IPS-NIHi11 (cell line): ENCODE data around the gene ADSS2.
"Not testable (repeated sequence)": the region's sequence is repeated elsewhere in the genome, so short reads cannot be mapped to it uniquely, and the experiment has no call there.

ENCODE experiments used
- DNase-seq: peaks from one replicate; pipeline ENCODE4 v3.0.0; 2012; ENCODE audit warnings: mixed read lengths, low spot score

ADSS2 gene

DNA sequence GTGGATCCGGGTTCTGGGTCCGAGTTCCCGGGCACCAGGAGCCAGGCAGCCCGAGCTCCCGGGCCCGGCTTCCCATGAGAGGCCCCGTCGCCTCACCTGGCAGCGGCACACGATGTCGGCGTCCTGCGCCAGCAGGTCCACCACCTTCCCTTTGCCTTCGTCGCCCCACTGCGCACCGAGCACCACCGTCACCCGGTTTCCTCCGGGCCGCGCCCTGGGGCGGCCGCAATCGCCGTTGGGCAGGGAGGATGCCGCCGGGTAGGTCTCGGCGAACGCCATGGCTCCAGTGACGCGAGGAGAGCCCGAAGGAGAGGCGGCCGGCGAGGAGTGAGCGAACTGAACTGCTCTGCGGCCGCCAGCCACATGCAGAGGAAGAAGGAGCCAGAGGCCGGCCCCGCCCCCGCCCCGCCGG is at the start of gene ADSS2:
TSS of gene ADSS2 (minus strand) at position 371 of the 412 bp plus-strand sequence. CDS start at position 279, 92 bp downstream.
- DNase-seq, result no peak

DNA sequence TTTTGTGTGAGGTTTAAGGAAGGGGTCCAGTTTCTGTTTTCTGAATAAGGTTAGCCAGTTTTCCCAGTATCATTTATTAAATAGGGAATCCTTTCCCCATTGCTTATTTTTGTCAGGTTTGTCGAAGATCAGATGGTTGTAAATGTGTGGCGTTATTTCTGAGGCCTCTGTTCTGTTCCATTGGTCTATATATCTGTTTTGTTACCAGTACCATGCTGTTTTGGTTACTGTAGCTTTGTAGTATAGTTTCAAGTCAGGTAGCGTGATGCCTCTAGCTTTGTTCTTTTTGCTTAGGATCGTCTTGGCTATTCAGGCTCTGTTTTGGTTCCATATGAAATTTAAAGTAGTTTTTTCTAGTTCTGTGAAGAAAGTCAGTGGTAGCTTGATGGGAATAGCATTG is 48.8 kb upstream of the ADSS2 start:
- DNase-seq, result not testable (repeated sequence)

DNA sequence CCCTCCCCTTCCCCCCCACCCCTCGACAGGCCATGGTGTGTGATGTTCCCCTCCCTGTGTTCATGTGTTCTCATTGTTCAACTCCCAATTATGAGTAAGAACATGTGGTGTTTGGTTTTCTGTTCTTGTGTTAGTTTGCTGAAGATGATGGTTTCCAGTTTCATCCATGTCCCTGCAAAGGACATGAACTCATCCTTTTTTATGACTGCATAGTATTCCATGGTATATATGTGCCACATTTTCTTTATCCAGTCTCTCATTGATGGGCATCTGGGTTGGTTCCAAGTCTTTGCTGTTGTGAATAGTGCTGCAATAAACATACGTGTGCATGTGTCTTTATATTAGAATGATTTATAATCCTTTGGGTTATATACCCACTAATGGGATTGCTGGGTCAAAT is 47.8 kb upstream of the ADSS2 start:
- DNase-seq, result not testable (repeated sequence)

DNA sequence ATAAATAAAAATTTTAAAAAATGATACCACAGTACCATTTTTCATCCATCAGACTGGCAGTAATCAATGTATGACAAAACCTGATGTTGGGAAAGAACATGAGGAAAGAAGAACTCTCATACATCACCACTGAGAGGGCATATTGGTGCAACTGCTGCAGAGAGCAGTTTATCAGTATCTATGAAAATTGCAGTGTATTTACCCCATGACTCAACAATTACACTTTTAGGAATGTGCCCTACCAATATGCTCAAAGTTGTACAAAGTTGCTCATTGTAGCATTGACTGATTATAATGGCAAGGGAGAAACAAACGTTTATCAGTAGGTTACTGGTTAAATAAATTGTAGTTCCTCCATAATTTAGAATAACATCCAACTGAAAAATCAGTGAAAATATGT is 46.1 kb upstream of the ADSS2 start:
- no peak for DNase-seq

DNA sequence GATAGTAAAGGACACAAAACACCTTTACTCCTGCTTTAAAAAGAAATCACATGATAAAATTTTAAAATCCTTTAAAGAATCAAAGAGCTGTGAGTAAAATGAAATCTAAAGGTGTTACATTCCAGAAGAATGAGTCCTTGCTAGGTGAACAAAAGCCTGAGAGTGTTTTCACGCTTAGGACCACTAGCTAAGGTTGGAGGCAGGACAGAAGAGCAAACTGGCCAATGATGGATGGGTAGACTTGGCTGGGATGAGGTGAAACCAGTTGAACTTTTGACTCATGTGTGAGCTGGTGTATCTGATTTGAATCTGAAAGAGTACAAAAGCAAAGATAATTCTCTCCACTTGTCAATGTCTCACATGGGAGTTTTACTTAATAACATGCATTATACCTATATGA is 44.5 kb upstream of the ADSS2 start:
- DNase-seq, result peak; percentile 37

DNA sequence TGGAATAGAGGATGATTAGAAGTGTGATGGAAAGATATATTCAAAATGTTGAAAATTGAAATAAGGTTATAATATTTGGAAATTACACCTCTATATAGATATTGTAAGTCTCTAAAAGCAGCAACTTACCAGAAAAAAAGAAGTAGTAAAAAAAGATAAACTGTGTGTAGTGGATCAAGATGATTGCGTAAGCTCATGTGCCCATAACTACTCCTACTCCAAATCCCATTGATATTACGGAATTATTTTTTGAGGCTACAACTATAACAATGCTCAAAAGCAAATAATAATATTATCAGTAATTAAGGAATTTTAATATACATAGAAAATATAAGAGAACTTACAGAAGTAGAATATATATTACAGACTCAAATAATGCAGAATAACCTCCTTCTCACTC is 42.9 kb upstream of the ADSS2 start:
- DNase-seq, result no peak

DNA sequence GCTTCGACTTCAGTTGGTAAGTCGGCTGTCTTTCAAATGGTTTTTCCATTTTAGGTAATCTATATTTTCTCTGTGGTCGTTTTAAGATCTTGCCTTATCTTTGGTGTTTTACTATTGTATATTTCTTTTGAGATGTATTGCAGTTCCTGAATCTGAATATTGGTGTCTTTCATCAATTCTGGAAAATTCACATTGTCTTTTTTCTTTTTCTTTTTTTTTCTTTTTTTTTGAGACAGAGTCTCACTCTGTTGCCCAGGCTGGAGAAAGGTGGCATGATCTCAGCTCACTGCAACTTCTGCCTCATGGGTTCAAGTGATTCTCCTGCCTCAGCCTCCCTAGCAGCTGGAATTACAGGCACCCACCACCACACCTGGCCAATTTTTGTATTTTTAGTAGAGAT is 33.3 kb upstream of the ADSS2 start:
- DNase-seq, result not testable (repeated sequence)

DNA sequence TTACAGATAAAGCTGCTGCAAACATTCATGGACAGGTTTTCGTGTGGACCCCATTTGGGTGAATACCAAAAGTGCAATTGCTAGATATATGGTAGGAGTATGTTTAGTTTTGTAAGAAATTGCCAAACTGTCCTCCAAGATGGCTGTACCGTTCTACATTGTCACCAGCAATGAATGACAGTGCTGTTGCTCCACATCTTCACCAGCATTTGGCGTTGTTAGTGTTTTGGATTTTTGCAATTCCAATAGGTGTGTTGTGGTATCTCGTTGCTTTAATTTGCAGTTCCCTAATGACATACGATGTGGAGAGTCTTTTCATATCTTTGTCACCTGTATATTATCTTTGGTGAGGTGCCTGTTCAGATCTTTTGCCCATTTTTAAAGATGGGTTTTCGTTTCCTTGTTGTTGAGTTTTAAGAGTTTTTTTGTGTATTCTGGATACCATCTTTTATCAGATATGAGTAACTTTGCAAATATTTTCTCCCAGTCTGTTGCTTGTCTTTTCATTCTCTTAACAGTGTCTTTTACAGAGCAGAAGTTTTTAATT is 21.4 kb upstream of the ADSS2 start:
- no peak for DNase-seq

DNA sequence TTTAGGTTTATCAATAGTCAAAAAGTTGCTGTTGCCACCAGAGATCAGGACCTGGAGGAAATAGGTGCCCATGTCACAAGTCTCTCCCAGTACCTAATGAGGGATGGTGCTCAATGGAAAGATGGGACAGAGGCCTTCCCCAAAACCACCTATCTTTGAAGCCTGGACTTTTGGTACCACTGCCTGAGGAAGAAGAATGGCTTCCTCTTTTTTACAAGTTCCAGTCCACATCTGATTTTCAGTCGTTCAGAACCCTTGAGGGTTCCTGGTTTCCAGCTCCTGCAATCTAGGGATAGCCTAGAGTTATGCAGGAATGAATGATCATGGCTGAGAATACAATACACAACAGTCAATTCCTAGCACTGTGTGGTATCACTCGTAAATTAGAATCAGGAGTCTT is 15.0 kb upstream of the ADSS2 start:
- no peak for DNase-seq

DNA sequence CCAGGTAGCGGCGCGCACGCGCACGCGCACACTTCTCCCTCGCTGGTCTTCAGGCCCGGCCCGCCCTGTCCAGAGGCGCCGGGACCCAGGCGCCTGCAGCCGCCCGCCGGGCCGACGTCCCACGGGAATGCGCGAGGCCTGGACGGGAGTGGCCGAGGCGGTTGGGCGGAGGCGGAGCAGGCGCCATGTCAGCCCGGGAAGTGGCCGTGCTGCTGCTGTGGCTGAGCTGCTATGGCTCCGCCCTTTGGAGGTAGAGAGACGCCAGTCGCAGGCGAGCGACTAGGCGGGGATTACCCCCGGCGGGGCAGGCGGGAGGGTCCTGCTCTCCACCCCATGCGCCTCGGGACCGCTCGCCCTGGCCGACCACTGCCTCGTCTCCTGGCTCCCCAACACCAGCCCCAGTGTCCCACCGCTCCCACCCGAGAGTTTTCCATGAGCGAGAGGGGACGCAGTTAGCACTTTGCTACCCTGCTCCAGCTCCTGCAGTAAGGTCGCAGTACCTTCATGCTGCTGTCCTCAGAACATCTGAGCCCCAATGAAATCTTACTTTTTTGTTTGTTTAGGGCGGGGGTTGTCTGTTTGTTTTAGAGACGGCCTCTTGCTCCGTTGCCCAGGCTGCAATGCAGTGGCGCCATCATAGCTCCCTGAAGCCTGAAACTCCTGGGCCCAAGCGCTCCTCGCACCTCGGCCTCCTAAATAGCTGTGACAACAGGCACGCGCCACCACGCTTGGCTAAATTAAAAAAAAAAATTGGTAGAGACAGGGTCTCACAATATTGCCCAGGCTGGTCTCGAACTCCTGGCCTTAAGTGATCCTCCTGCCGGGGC is 9.7 kb upstream of the ADSS2 start, which contains the start of gene CATSPERE:
TSS of gene CATSPERE (plus strand) at position 29 of the 827 bp plus-strand sequence. CDS start at position 186, 157 bp downstream.
- DNase-seq, result peak; percentile 89

DNA sequence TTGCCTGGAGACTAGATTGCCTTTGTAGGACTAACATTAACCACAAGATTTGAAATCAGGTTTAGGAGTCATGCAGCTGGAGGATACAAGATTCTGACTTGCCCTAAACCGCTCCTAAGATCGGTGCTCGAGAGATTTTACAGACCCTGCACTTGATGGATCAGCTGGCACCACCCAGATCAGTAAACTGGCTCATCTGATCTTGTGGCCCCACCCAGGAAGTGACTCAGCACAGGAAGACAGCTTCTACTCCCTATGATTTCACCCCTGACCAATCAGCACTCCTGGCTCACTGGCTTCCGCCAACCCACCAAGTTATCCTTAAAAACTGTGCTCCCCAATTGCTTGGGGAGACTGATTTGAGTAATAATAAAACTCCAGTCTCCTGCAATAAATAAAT is 8.5 kb upstream of the ADSS2 start:
- DNase-seq, result no peak

DNA sequence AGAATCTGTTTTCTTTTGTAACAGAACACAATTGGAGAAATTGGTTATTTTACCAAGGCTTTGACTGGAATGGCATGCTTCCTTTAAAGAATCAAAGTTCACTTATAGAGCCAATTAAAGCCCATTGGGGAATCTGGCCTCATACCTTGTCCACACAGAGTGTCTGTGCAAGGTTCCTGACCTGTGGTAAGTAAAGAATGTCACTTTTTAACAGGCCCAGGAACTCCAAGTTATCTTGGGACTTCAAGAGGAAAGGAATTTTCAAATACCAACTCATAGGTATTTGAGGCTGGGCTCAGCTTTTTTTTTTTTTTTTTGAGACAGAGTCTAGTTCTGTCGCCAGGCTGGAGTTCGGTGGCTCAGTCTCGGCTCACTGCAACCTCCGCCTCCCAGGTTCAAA is 7.1 kb upstream of the ADSS2 start:
- DNase-seq, result no peak

DNA sequence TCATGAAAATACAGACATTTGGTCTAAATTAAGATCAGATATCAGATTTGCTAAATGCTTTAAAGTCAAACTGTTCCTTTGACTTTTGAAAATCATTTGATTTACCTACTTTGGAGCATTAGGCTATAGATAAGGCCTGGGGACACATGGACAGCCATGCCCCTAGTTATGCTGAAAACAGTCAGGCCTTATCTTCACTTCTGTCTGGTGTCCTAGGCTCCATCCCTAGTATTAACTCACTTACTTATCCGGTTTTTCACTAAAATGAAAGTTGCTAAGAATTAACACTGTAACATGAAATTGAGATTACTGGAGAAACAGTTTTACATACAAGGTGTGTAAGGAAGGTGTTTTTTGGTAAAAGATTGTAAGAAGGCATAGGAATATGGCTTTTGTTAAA is 4.9 kb upstream of the ADSS2 start:
- DNase-seq, result no peak

DNA sequence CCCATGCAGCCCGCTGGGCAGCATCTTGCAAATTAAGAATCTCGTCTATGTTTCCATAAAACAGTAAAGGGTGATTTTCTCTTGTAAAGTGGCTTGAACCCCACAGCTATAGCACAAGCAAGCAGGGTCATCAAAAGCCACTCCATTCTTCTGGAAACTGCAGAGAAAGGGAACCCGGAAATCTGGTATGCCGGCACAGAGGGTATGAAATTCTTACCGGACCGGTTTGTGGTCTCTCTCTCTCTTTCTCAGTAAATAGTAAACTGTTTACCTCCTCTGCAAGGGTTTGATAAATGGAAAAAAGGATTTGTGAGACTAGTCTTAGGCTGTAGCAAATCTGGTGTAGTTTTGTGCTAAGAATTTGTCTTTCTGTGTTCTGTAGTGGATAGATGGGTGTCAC is 2.7 kb upstream of the ADSS2 start:
- DNase-seq, result no peak

DNA sequence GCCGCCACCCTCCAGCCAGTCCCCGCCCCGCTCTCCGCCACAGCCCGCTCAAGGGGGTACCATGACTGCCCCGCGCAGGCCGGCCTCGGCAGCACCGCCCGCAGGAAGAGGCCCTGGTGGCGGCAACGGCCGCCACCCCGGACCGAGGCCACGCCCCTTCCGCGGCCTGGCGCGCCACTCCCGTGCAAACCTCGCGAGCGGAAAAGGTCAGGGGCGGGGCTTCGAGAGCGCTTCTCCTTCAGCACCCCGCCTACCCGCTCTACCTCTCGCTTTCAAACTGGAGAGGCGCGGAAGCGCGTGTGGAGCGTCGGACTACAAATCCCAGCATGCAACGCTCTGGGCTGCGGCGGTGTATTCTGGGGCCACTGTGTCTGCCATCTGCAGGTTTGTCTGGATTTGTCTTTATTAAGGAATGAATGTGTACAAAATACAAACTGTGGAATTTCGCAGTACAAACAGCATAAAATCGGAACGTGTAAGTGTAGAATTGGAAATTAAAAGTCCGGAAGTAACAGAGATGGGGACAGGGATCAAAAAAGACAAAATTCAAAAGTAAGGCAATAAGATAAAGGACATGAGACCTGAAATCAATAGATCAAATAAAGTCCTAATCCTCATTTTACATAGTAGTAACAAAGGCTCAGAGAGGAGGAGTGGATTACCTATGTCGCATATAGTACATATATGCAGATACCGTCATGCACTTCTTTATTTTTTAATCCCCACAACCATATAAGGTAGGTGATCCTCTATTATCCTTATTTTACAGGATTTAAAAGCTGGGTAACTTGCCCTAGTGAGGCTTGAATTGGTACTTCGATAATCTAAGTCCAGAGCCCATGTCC is 464 bp upstream of the ADSS2 start:
- peak; percentile 96 for DNase-seq

DNA sequence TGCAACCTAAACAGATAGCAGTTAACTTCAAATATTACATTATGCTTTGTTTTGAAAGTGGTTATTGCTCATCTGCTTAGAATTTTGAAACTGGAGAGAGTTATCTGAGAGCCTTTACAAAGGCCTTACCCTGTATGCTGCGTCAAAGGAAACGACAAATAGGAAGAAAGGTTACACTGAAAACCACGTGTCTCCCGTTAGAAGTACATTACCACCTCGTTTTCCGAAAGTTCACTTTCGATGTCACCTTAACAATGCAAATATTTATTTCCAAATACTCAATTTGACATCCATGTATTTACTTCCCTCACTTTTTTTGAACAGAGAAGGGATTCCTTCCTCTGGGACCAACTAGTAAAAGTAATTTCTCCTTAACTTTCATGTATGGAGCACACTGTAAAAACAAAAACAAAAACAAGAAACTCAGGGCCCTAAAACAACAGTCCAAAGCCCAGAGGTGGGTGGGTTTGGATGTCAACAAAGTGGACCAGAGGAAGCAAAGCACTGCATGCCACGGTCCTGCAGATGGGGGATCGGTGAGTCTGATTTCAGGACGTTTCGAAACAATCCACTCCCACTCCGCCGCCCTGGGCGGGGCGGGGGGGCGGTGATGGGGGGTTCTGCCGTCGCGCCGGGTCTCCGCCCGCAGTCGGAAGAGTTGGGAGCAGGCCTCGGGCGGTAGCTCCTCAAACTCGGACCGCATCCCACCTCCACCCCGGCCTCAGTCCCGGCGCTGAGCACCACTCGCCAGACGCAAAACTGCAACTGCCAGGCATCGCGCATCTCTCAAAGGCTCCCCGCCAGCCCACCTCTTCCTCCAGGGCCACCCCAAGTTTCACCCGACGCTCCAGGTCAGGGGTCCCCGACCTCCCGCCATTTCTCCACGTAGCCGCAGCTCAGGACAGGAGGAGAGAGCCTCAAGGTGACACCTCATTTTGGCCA is 841 bp downstream of the ADSS2 start:
- DNase-seq, result peak; percentile 21

DNA sequence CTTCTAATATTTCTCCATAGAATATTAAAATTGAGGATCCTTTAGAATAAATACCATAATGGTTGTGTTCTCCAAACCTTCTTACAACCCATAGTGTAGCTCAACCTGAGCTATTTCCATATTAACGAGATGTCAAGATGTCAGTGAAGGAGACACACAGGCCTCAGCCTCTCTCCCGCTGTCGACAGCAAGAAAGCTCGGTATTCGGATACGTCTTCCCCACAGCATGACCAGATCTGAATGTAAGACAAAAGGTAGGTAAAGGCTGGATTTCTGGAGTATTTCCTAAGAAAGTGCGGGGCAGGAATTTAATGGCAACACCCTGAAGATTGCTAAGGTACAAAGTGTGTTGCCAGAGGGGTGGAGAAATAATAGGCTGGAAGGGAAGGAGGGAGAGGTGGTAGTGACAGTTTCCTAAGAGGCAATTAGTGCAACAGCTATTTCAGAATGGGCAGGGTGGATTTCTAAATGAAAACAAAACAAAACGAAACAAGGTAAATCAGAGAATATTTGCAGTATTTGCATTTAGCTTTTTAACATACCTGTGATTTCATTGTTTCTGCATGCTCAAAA is 1.7 kb downstream of the ADSS2 start:
- no peak for DNase-seq

DNA sequence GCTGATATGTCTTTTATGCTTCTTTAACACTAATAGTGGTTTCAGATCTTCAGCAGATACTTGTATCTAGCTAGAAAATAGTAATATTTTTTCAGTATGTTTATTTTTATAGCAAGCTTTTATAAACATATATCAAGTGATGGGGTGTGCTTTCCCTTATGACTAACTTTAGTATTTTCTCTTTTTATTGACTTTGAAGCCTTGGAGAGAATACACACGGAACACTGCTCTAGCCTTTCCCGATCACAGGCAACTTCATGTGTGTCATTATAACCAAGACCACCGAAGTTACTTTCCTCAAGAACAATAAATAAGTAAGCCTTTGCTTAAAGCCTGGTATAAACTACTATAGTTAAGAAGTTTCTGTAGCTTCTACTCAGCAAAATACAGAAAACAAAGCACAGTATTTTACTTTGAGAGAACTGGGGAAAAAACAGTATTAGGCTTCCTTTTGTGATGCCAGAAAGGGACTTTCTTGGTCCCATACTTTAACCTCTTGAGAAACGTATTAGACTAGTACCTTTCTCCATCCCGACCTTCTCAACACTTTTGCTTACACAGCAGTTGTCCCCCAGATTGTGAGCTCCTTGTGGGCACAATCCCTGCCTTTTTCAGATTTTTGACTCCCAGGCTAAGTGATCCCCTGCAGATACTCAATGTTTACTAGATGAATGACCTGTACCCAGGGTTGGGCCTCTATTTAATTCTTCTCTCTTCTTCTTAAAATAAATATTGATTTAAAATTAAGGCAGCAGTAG is 3.3 kb downstream of the ADSS2 start:
- DNase-seq, result no peak

DNA sequence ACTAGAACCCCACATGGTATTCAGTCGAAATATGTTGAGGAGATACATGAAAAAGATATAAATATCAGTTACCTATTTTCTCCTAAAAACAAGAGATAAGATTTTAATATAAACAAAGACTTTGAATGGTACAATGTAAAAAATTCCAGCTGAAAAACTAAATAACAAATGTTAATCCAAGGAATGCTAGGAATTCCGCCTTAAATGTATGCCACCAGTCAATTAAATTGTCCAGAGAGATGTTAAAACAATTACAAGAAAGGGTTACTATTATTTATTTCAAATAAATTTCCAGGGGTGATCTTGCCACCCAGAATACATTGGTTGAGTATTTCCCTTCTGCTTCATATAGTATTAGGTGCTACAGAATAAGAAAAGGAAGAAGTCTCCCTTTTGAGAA is 4.2 kb downstream of the ADSS2 start:
- no peak for DNase-seq

DNA sequence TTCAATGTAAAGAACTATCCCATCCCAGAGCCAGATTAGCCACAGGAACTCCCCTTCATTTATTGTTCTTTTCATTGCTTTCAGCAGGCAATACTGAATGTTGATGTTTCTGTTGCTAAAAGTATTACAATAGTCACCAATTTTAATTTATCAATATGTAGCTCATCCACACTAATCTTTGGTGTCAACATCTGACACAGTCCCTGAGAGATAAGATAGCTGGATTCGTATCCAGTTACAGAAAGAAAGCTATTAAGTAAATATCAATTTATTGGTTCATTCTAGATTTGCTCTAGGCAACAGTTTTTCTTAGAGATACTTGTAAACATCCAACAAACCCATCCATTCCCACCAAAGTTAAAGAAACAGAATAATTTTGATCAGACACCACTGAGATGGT is 4.7 kb downstream of the ADSS2 start:
- no peak for DNase-seq
